HepG2 (cell line): Measurements from ENCODE around the gene OSBPL2. TPM values are rescaled to one million over a fixed set of nuclear protein-coding genes. Genes with fewer than 3 reads are reported as not detected.
A peak's percentile ranks its signal among the peaks of the same experiment; 100 is the strongest.

Source experiments
- ARID2 ChIP-seq: sonication (generic); formaldehyde crosslinking; IDR thresholded peaks from 2 replicates; pipeline ENCODE4 v1.8.1; 2022; ENCODE audit warnings: mild to moderate bottlenecking, missing genetic modification reagents, borderline replicate concordance
- ARNT ChIP-seq: fragments of 450-650 bp; IDR thresholded peaks from 2 replicates; pipeline ENCODE4 v1.6.1; 2017
- BCL3 ChIP-seq: sonication (generic); formaldehyde crosslinking; IDR thresholded peaks from 2 replicates; pipeline ENCODE4 v1.5.1; 2020; ENCODE audit warnings: mild to moderate bottlenecking, missing genetic modification reagents, moderate library complexity
- HDAC1 ChIP-seq: sonication (generic); formaldehyde crosslinking; IDR thresholded peaks from 2 replicates; pipeline ENCODE4 v1.5.1; 2020; ENCODE audit warnings: mild to moderate bottlenecking, missing genetic modification reagents
- HMG20A ChIP-seq: IDR thresholded peaks from 2 replicates; pipeline ENCODE4 v1.6.1; 2016; ENCODE audit warnings: borderline replicate concordance
- HMG20B ChIP-seq: conservative IDR thresholded peaks from 2 replicates; pipeline ENCODE4 v1.6.1; 2016; ENCODE audit warnings: missing genetic modification reagents, missing compliant biosample characterization
- HOXA3 ChIP-seq: sonication (generic); formaldehyde crosslinking; IDR thresholded peaks from 2 replicates; pipeline ENCODE4 v1.5.0; 2020; ENCODE audit warnings: missing genetic modification reagents
- KDM3A ChIP-seq: IDR thresholded peaks from 2 replicates; pipeline ENCODE4 v1.6.1; 2018; ENCODE audit warnings: low read depth, missing compliant biosample characterization
- MEF2D ChIP-seq: sonication (generic); formaldehyde crosslinking; IDR thresholded peaks from 2 replicates; pipeline ENCODE4 v1.5.1; 2020; ENCODE audit warnings: mild to moderate bottlenecking, missing genetic modification reagents
- NCOR1 ChIP-seq: fragments of 200-600 bp; sonication (generic); IDR thresholded peaks from 2 replicates; pipeline ENCODE4 v1.7.0; 2017; ENCODE audit warnings: antibody characterized with exemption, low read length, borderline replicate concordance
- NFE2 ChIP-seq: sonication (generic); formaldehyde crosslinking; IDR thresholded peaks from 2 replicates; pipeline ENCODE4 v1.4.0; 2020; ENCODE audit warnings: missing genetic modification reagents
- NFIB ChIP-seq: sonication (generic); formaldehyde crosslinking; IDR thresholded peaks from 2 replicates; pipeline ENCODE4 v1.9.0; 2021; ENCODE audit warnings: missing genetic modification reagents, mild to moderate bottlenecking, borderline replicate concordance
- NFYB ChIP-seq: sonication (generic); formaldehyde crosslinking; IDR thresholded peaks from 2 replicates; pipeline ENCODE4 v1.4.0; 2020; ENCODE audit warnings: missing genetic modification reagents
- NKX3-1 ChIP-seq: sonication (generic); formaldehyde crosslinking; IDR thresholded peaks from 2 replicates; pipeline ENCODE4 v1.5.0; 2020; ENCODE audit warnings: missing genetic modification reagents
- REPIN1 ChIP-seq: sonication (generic); formaldehyde crosslinking; IDR thresholded peaks from 2 replicates; pipeline ENCODE4 v1.8.0; 2022; ENCODE audit warnings: missing genetic modification reagents, low read depth, mild to moderate bottlenecking, borderline replicate concordance
- SOX6 ChIP-seq, 2 experiments: fragments of 450-650 bp in 1 of 2; sonication (generic) in 1 of 2; formaldehyde crosslinking in 1 of 2; IDR thresholded peaks; 2 replicates each; pipeline versions ENCODE4 v1.4.0 to v1.6.1; 2017 to 2020; ENCODE audit warnings: antibody characterized with exemption in 1 of 2, mild to moderate bottlenecking in 1 of 2, missing genetic modification reagents in 1 of 2
- TFDP2 ChIP-seq: sonication (generic); formaldehyde crosslinking; IDR thresholded peaks from 2 replicates; pipeline ENCODE4 v1.4.0; 2020; ENCODE audit warnings: missing genetic modification reagents
- TMF1 ChIP-seq: sonication (generic); formaldehyde crosslinking; IDR thresholded peaks from 2 replicates; pipeline ENCODE4 v1.8.1; 2022; ENCODE audit warnings: low read depth, missing genetic modification reagents
- XBP1 ChIP-seq: sonication (generic); formaldehyde crosslinking; IDR thresholded peaks from 2 replicates; pipeline ENCODE4 v1.5.0; 2020; ENCODE audit warnings: missing genetic modification reagents
- ZKSCAN1 ChIP-seq: fragments of 150-350 bp; IDR thresholded peaks from 2 replicates; pipeline ENCODE4 v1.6.1; 2014; ENCODE audit warnings: low read length
- ZNF354B ChIP-seq: sonication (generic); formaldehyde crosslinking; IDR thresholded peaks from 2 replicates; pipeline ENCODE4 v1.8.0; 2022; ENCODE audit warnings: mild to moderate bottlenecking, missing genetic modification reagents
- ZNF670 ChIP-seq: sonication (generic); formaldehyde crosslinking; IDR thresholded peaks from 2 replicates; pipeline ENCODE4 v1.8.0; 2022; ENCODE audit warnings: mild to moderate bottlenecking, missing genetic modification reagents, borderline replicate concordance
- ZNF720 ChIP-seq: sonication (generic); formaldehyde crosslinking; IDR thresholded peaks from 2 replicates; pipeline ENCODE4 v1.4.0; 2020; ENCODE audit warnings: missing genetic modification reagents
- ZNF747 ChIP-seq: sonication (generic); formaldehyde crosslinking; IDR thresholded peaks from 2 replicates; pipeline ENCODE4 v1.8.1; 2023; ENCODE audit warnings: missing genetic modification reagents, mild to moderate bottlenecking, borderline replicate concordance
- polyA plus RNA-seq, 8 experiments: library from polyadenylated mRNA; depleted of rRNA in 3 of 8; stranded (reverse) in 7 of 8; unstranded in 1 of 8; fragments of >200 nt; fragmentation: Illumina TruSeq in 4 of 8; extraction: Trizol in 4 of 8; gene quantifications; 2 replicates each; pipeline versions ENCODE4 v1.2.1 to v1.2.3, GENCODE V29; 2011 to 2016; ENCODE audit warnings: low read depth in 4 of 8, missing spikeins in 1 of 8, mixed read lengths in 1 of 8; ENCODE audit not compliant: insufficient read depth in 1 of 8
- total RNA-seq, 5 experiments: library from RNA; depleted of rRNA; stranded (reverse); fragments of >200 nt; fragmentation: Illumina TruSeq; extraction: Trizol; gene quantifications; 2 replicates each; pipeline ENCODE4 v1.2.3, GENCODE V29; 2016; ENCODE audit warnings: low read depth in 1 of 5
- TF ChIP-seq, protein P1 (sequence below): sonication (generic); formaldehyde crosslinking; IDR thresholded peaks from 2 replicates; pipeline ENCODE4 v1.5.0; 2020; ENCODE audit warnings: missing genetic modification reagents
- TF ChIP-seq, protein P2 (sequence below): IDR thresholded peaks from 2 replicates; pipeline ENCODE4 v1.6.1; 2012; ENCODE audit warnings: inconsistent platforms
- TF ChIP-seq, protein P3 (sequence below): sonication (generic); formaldehyde crosslinking; IDR thresholded peaks from 2 replicates; pipeline ENCODE4 v1.4.0; 2020; ENCODE audit warnings: missing genetic modification reagents
- TF ChIP-seq, protein P4 (sequence below): IDR thresholded peaks from 2 replicates; pipeline ENCODE4 v1.6.1; 2016; ENCODE audit warnings: low read depth, borderline replicate concordance

The OSBPL2 gene
- total and polyA plus RNA-seq, 2 of the 13 experiments (the other 11 are each of a cell fraction or from before 2014, with no cell fraction given): 18.5 to 37.4 TPM

GRCh38 chr20:62238569-62239277 is 402 bp downstream of the OSBPL2 start (continued):
- TF ChIP-seq NKX3-1 (CRISPR knock-in tag) (no peak), HMG20B (CRISPR knock-in tag) (no peak), TMF1 (CRISPR knock-in tag) (no peak), REPIN1 (CRISPR knock-in tag) (no peak), NFE2 (no peak), SOX6 (IDR thresholded peaks at IDR 0.05) (no peak), SOX6 (CRISPR knock-in tag; IDR thresholded peaks at IDR 0.05) (no peak), HOXA3 (CRISPR knock-in tag) (no peak), ZKSCAN1 (no peak), KDM3A (CRISPR knock-in tag) (no peak), NFIB (CRISPR knock-in tag) (no peak), HMG20A (CRISPR knock-in tag) (no peak), HDAC1 (CRISPR knock-in tag) (no peak; the same call in 1 of the 2 replicates), TFDP2 (CRISPR knock-in tag) (no peak), NFYB (CRISPR knock-in tag) (no peak), BCL3 (CRISPR knock-in tag) (no peak), XBP1 (CRISPR knock-in tag) (no peak), NCOR1 (no peak), ZNF354B (CRISPR knock-in tag) (no peak), ZNF747 (no peak), ZNF720 (CRISPR knock-in tag) (no peak), ZNF670 (0 out of 2 replicates have a peak, but pooled peaks have one; percentile 88), ARNT (no peak), ARID2 (no peak), MEF2D (no peak)
- TF ChIP-seq, protein P1, sequence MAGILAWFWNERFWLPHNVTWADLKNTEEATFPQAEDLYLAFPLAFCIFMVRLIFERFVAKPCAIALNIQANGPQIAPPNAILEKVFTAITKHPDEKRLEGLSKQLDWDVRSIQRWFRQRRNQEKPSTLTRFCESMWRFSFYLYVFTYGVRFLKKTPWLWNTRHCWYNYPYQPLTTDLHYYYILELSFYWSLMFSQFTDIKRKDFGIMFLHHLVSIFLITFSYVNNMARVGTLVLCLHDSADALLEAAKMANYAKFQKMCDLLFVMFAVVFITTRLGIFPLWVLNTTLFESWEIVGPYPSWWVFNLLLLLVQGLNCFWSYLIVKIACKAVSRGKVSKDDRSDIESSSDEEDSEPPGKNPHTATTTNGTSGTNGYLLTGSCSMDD (CRISPR knock-in tag): no peak
- TF ChIP-seq, protein P2, sequence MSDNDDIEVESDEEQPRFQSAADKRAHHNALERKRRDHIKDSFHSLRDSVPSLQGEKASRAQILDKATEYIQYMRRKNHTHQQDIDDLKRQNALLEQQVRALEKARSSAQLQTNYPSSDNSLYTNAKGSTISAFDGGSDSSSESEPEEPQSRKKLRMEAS: no peak
- TF ChIP-seq, protein P3, sequence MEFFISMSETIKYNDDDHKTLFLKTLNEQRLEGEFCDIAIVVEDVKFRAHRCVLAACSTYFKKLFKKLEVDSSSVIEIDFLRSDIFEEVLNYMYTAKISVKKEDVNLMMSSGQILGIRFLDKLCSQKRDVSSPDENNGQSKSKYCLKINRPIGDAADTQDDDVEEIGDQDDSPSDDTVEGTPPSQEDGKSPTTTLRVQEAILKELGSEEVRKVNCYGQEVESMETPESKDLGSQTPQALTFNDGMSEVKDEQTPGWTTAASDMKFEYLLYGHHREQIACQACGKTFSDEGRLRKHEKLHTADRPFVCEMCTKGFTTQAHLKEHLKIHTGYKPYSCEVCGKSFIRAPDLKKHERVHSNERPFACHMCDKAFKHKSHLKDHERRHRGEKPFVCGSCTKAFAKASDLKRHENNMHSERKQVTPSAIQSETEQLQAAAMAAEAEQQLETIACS (CRISPR knock-in tag): no peak
- TF ChIP-seq, protein P4, sequence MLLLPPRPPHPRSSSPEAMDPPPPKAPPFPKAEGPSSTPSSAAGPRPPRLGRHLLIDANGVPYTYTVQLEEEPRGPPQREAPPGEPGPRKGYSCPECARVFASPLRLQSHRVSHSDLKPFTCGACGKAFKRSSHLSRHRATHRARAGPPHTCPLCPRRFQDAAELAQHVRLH (CRISPR knock-in tag): no peak
